Spleen (tissue), 7 donors: Measurements from ENCODE around the gene SNCB.

Experiments
- POLR2A ChIP-seq, 3 donors: fragments of 450-650 bp; IDR thresholded peaks; one replicate each; pipeline ENCODE4 v1.5.1; 2017; ENCODE audit warnings: antibody characterized with exemption in 3 of 3, mild to moderate bottlenecking in 1 of 3
- POLR2AphosphoS5 ChIP-seq, 3 donors: sonication (generic); formaldehyde crosslinking; IDR thresholded peaks; one replicate each; pipeline ENCODE4 v1.5.1; 2017; ENCODE audit warnings: antibody characterized with exemption in 3 of 3
- TF ChIP-seq, protein P1 (sequence below), 11 experiments: fragments of 200-600 bp in 7 of 11; fragments of 450-650 bp in 4 of 11; sonication (generic) in 4 of 11; IDR thresholded peaks in 8 of 11; conservative IDR thresholded peaks in 3 of 11; 1 replicate in 7 of 11; 2 replicates in 4 of 11; pipeline versions ENCODE4 v1.4.0 to v1.8.0; 2016 to 2021; ENCODE audit warnings: antibody characterized with exemption in 11 of 11, inconsistent platforms in 4 of 11, mild to moderate bottlenecking in 1 of 11
- donor health status: DM: no; HTN: no; CAD: no; lungs with moderate emphysema.
- donor health status: DM: no; HTN: no; CAD: no.
- donor health status: DM: no; HTN: no; CAD: no.

DNA sequence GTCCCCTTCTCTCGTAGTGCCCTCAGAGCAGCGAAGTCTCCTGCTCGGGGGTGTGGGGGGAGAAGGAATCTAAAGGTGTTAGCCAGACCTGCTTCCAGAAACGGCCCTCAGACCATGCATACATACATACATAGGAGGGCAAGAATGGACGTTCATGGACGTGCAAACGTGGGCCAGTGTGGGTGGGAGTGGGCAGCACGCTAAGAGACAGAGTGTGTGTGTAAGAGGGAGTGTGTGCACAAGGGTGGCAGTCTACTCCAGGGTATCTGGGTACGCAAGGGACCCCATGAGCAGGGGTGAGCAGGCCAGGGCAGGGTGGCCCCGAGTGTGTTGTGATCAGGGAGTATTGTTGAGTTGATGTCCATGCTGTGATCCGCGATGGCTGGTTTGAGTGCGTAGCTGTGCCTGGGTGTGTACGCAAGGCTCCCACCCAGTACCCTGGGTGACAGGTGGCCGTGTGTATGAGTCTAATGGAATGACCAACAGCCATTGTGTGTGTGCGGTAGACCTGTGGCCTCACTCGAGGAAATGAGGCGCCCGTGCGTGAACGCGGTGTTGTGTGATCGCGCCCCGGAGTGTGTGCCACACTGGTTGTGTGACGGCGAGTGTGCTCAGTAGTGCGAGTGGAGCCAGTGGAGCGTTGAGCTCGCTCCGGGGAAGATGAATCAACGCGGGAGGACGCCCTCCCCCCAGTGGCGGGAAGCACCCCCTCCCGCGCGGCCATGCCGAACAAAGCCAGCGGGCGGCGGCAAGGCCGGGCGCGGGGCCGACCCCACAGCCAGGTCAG, 21.2 kb downstream of the SNCB start:
- TF ChIP-seq, protein P1, sequence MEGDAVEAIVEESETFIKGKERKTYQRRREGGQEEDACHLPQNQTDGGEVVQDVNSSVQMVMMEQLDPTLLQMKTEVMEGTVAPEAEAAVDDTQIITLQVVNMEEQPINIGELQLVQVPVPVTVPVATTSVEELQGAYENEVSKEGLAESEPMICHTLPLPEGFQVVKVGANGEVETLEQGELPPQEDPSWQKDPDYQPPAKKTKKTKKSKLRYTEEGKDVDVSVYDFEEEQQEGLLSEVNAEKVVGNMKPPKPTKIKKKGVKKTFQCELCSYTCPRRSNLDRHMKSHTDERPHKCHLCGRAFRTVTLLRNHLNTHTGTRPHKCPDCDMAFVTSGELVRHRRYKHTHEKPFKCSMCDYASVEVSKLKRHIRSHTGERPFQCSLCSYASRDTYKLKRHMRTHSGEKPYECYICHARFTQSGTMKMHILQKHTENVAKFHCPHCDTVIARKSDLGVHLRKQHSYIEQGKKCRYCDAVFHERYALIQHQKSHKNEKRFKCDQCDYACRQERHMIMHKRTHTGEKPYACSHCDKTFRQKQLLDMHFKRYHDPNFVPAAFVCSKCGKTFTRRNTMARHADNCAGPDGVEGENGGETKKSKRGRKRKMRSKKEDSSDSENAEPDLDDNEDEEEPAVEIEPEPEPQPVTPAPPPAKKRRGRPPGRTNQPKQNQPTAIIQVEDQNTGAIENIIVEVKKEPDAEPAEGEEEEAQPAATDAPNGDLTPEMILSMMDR (IDR thresholded peaks at IDR 0.05 in 8 of 11, conservative IDR thresholded peaks at IDR 0.05 in 3 of 11): no peak
- no peak for TF ChIP-seq POLR2AphosphoS5 (IDR thresholded peaks at IDR 0.05)
- no peak for TF ChIP-seq POLR2A (IDR thresholded peaks at IDR 0.05)
